Stimulated activated CD4-positive, alpha-beta T cell treated with anti-CD3 and anti-CD28 coated beads, Interleukin-15, amount 100 ng/mL, for 24 hours (primary cell): ENCODE data around the gene DNAAF8.
"Not testable (repeated sequence)": the region's sequence is repeated elsewhere in the genome, so short reads cannot be mapped to it uniquely, and the experiment has no call there.

Experiments
- DNase-seq: peaks from one replicate; pipeline ENCODE4 v3.0.0-alpha.2; 2020

DNAAF8 gene

DNA sequence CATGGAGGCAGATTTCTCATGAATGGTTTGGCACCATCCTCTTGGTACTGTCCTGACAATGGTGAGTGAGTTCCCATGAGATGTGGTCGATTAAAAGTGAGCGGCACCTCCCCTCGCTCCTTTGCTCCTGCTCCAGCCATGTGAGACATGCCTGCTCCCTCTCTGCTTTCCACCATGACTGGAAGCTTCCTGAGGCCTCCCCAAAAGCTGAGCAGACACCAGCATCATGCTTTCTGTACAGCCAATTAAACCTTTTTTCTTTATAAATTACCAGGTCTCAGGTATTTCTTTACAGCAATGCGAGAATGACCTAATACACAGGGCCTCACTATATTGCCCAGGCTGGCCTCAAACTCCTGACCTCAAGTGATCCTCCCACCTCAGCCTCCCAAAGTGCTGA is 20.5 kb downstream of the DNAAF8 start:
- DNase-seq = no peak

DNA sequence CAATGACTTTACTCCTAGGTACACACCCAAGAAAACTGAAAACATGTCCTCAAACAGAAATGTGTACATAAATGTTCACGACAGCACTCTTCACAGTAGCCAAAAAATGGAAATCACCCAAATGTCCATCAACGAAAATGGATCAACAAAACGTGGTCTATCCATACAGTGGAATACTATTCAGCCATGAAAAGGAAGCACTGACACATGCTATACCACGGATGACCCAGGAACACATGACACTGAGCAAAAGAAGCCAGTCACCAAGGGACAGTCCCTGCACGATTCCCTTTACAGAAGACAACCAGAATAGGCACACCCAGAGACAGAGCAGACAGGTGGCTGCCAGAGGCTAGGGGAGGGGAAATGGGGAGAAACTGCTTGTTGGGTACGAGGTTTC is 21.4 kb downstream of the DNAAF8 start:
- DNase-seq = no peak

- DNase-seq = no peak
These were observed 26.0 kb downstream of the DNAAF8 start for GRCh38 chr16:4760221-4760910.

DNA sequence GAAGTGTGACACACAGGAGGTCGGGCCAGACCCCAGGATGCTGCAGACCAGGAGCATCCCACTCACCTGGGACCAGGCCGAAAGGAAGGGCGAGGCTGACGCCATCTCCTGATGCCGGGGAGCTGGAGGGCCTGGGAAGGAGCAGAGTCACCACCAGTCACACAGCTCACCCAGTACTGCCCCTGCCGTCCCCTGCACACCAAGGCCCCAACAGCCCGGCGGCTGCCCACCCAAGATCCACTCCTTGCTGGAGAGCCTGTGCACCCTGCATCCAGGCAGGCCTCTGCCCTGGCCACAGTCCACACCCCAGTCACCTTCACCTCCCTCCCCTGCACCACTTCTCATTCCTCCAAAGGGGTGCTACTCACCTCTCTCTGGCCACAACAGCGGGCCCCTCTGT is 27.9 kb downstream of the DNAAF8 start:
- no peak for DNase-seq

DNA sequence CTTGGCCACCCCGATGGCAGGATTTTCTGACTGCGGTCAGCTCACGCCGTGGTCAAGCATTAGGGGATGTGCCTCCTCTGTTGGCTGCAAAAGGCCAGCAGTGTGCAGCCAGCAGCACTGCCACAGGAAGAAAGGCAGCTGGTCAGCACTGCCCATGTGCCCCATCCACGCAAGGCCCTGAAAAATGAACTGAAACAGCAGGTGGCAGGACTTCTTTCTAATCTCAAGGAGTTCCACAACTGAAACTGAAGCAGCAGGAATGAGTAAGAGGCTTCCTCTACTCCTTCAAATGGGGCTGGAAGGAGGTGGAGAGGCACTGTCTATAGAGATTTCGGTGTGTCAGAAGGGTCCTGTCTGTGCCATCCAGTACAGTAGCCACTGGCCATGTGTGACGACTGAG is 29.5 kb downstream of the DNAAF8 start:
- no peak for DNase-seq

- no peak for DNase-seq
These were observed 31.5 kb downstream of the DNAAF8 start for GRCh38 chr16:4765511-4766474.

GRCh38 chr16:4766875-4767628 is 32.7 kb downstream of the DNAAF8 start, which contains the start of gene ZNF500:
Gene ZNF500, minus strand, starts transcription at chr16:4767162. Its CDS starts 1,184 bp downstream, at chr16:4765978.
- DNase-seq = peak; percentile 98

- DNase-seq = peak; percentile 35
These were observed 33.7 kb downstream of the DNAAF8 start for GRCh38 chr16:4767872-4768548.

DNA sequence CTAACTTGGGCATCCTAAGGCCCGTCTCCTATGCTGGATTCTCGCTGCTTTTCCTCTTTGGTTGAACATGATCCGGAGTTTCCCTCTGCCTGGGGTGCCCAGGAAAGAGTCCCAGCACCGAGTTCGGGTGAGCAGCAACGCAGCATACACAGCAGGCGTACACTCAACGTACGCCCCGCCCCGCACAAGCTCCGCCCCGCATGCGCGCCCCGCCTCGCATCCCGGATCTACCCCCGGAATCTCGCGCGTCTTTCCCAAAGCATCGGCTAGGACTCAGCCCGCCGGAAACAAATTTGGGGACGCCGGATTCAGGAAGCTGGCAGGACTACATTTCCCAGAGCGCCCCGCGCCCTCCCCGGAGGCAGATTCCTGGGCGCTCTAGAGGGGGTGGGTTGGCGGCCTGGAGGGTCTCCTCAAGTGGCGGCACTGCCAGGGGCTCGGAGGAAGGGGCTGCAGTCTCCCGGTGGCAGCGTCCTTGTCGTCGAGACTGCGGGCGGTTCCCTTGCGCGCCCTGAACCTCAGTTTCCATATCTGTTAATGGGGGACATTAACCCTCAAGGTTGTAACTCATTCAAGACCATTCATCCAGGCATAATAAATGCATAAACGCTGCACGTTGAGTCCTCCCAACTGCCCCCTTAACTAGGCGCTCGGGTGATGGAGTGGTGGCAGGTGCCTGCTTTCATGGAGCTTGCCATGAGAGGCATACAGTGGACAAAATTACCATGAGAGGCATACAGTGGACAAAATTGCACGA is 34.4 kb downstream of the DNAAF8 start:
- DNase-seq = peak; percentile 96

- DNase-seq = no peak
These were observed 34.9 kb downstream of the DNAAF8 start for GRCh38 chr16:4769306-4769638.

- no peak for DNase-seq
These were observed 37.3 kb downstream of the DNAAF8 start for GRCh38 chr16:4771646-4772045.

DNA sequence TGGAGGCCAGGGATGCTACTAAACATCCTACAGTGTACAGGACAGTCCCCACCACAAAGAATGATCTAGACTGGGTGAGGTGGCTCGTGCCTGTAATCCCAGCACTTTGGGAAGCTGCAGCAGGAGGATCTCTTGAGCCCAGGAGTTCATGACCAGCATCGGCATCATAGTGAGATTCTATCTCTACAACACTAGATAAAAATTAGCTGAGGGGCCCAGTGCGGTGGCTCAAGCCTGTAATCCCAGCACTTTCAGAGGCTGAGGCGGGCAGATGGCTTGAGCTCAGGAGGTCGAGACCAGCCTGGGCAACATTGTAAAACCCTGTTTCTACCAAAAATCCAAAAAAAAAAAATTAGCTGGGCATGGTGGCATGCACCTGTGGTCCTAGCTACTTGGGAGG is 38.0 kb downstream of the DNAAF8 start:
- no peak for DNase-seq

DNA sequence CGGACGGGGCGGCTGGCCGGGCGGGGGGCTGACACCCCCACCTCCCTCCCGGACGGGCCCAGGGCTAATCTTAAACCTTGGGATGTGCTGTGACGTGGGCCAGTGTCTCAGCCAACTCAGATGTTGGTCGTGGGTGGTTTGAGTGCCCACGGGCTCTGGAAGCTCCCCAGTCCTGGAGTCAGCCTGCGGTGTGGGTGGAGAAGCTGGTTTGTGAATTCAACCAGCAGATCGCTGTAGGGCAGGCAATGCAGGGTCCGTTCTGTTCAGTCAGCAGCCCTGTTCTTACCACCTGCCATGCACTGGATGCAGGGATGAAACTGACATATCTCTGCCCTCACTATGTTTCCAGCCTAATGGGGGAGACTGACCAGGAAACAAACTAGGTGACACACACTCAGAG is 40.7 kb downstream of the DNAAF8 start:
- DNase-seq = no peak

DNA sequence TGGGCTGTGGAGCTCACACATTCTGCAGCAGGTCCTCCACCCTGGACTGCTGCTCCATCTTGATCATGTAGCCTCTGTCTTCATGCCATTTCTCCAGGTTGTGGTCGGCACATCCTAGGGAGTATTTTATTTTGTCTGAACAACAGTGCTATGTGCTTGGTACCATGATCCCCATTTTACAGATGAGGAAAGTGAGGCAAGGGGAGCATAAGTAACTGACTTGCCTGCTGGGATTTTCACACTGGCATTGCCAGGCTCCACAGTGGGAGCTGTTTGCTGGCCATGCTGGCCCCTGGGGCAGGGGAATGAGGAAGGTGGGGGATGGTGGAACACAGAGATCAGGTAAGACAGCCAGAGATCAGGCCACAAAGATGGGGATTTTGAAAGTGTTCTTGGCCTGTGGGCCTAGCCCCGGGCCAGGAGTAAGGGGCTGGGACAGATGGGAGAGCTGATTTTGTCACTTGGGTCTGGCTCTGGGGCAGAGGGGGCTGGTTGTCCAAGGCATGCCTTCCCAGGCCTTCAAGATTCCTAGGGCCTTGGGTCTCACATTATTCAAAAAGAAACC is 41.9 kb downstream of the DNAAF8 start:
- no peak for DNase-seq

DNA sequence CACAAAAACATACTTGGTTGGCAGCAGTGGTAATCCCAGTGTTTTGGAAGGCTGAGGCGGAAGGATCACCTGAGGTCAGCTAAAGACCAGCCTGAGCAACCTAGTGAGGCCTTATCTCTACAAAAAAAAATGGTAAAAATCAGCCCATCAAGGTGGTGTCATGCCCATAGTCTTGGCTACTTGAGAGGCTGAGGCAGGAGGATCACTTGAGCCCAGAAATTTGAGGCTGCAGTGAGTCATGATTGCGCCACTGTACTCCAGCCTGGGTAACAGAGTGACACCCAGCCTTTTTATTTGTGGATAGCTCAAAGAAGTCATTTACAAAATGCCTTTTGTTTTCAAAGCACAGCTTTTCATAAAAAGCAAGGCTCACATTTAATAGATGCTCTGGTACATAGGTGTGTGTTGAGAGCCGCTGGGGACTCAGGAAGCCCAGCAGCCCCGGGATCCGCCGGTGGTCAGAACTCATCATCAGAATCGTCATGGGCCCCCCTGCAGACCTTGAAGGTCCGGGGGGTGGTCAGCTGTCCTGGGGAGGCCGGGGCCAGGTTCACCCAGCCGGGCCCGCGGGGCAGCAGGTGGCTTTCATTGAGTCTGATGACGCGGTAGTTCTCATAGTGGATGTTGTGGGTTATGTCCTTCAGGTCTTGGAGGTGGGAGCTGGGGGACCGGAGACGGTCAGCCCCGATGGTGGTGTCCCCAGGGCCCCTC is 43.2 kb downstream of the DNAAF8 start:
- DNase-seq = no peak

GRCh38 chr16:4778050-4778392 is 43.7 kb downstream of the DNAAF8 start:
- no peak for DNase-seq

DNA sequence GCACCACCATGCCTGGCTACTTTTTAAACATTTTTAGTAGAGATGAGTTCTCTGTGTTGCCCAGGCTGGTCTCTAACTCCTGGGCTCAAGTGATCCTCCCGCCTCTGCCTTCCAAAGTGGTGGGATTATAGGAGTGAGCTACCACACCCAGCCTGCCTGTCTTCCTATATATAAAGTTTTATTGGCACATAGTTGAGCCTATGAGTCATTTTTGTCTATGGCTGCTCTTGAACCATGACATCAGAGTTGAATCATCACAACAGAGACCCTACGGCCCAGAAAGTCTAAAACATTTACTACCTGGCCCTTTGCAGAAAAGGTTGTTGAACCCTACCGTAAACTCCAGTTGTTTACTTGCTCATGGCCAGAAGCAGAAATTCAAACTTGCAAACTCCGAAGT is 45.9 kb downstream of the DNAAF8 start:
- no peak for DNase-seq

- DNase-seq = no peak
These were observed 49.1 kb downstream of the DNAAF8 start for GRCh38 chr16:4783251-4783950.

GRCh38 chr16:4783951-4784336 is 49.6 kb downstream of the DNAAF8 start:
- DNase-seq = no peak

- DNase-seq = not testable (repeated sequence)
These were observed 50.2 kb downstream of the DNAAF8 start for GRCh38 chr16:4784444-4784987.
